DOHH2 (cell line): Measurements from ENCODE around the gene ZNF146.

Experiments used
- CTCF ChIP-seq: fragments of 200-600 bp; sonication (generic); IDR thresholded peaks from one replicate; pipeline ENCODE4 v1.5.1; 2014; ENCODE audit warnings: antibody characterized with exemption, mild to moderate bottlenecking, low read depth, low read length; ENCODE audit not compliant: poor library complexity, severe bottlenecking
- EZH2phosphoT487 ChIP-seq: fragments of 200-600 bp; sonication (generic); IDR thresholded peaks from 2 replicates; pipeline ENCODE4 v1.6.1; 2017; ENCODE audit warnings: borderline replicate concordance, mild to moderate bottlenecking, antibody characterized with exemption, low read length, moderate library complexity, mixed read lengths

- no peak for TF ChIP-seq CTCF
- no peak for TF ChIP-seq EZH2phosphoT487
These were observed 2.0 kb upstream of the ZNF146 start for GRCh38 chr19:36212895-36213294.
